ENCODE results near the gene AQP1. TPM values are rescaled to one million over a fixed set of nuclear protein-coding genes. Genes with fewer than 3 reads are reported as not detected.

AQP1 gene
- total RNA-seq, 1 donor from 2014 or later: 1.4 TPM

- H3K4me3 Mint-ChIP-seq: no peak overlapping the region
- no peak for DNase-seq (ENCODE audit: low read depth, low spot score)
- H3K36me3 Mint-ChIP-seq (ENCODE audit: low read depth): no peaks in the 10 kb centered on the region
Observed at GRCh38 chr7:30911133-30911532, 520 bp upstream of the AQP1 start.

GRCh38 chr7:30912021-30912730, 523 bp downstream of the AQP1 start:
- TF ChIP-seq, protein P1, sequence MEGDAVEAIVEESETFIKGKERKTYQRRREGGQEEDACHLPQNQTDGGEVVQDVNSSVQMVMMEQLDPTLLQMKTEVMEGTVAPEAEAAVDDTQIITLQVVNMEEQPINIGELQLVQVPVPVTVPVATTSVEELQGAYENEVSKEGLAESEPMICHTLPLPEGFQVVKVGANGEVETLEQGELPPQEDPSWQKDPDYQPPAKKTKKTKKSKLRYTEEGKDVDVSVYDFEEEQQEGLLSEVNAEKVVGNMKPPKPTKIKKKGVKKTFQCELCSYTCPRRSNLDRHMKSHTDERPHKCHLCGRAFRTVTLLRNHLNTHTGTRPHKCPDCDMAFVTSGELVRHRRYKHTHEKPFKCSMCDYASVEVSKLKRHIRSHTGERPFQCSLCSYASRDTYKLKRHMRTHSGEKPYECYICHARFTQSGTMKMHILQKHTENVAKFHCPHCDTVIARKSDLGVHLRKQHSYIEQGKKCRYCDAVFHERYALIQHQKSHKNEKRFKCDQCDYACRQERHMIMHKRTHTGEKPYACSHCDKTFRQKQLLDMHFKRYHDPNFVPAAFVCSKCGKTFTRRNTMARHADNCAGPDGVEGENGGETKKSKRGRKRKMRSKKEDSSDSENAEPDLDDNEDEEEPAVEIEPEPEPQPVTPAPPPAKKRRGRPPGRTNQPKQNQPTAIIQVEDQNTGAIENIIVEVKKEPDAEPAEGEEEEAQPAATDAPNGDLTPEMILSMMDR (conservative IDR thresholded peaks at IDR 0.05): no peak
- H3K36me3 Mint-ChIP-seq (ENCODE audit: low read depth): no peaks in the 10 kb centered on the region
- no peaks in the 10 kb centered on the region for H3K27me3 Mint-ChIP-seq (ENCODE audit: low read depth)
- no peak overlapping the region for H3K4me3 Mint-ChIP-seq
- peaks cover 13% of the 10 kb centered on the region for H3K4me1 Mint-ChIP-seq
- no peak overlapping the region for H3K27ac Mint-ChIP-seq (ENCODE audit: unreplicated experiment)
- no peaks in the 10 kb centered on the region for H3K9me3 Mint-ChIP-seq
- DNase-seq (ENCODE audit: low read depth, low spot score): no peak

More at GRCh38 chr7:30911133-30911532, 520 bp upstream of the AQP1 start:
- Mint-ChIP-seq H3K27me3 (ENCODE audit: low read depth) (no peaks in the 10 kb centered on the region), H3K27ac (ENCODE audit: unreplicated experiment) (no peak overlapping the region), H3K4me1 (peaks cover 5% of the 10 kb centered on the region), H3K9me3 (no peaks in the 10 kb centered on the region)
- TF ChIP-seq, protein P1 (conservative IDR thresholded peaks at IDR 0.05): no peak

DNA sequence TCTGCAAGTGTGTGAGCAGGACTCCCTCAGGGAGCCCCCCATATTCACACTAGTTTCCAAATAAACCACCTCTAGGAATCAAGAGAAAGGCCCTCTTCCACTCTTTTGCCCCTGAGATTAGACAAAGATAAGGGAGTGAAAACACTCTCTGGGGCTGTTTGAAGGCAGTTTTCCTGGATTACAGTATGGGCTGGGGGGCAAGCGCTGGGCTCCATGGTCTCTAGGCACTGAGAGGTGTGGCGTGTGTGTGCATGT, 1.0 kb downstream of the AQP1 start:
- no peak for DNase-seq (ENCODE audit: low read depth, low spot score)
- TF ChIP-seq, protein P1 (conservative IDR thresholded peaks at IDR 0.05): no peak
- Mint-ChIP-seq H3K4me3 (no peak overlapping the region), H3K9me3 (no peaks in the 10 kb centered on the region), H3K27me3 (ENCODE audit: low read depth) (no peaks in the 10 kb centered on the region), H3K4me1 (peaks cover 18% of the 10 kb centered on the region), H3K36me3 (ENCODE audit: low read depth) (no peaks in the 10 kb centered on the region), H3K27ac (ENCODE audit: unreplicated experiment) (no peak overlapping the region)

DNA sequence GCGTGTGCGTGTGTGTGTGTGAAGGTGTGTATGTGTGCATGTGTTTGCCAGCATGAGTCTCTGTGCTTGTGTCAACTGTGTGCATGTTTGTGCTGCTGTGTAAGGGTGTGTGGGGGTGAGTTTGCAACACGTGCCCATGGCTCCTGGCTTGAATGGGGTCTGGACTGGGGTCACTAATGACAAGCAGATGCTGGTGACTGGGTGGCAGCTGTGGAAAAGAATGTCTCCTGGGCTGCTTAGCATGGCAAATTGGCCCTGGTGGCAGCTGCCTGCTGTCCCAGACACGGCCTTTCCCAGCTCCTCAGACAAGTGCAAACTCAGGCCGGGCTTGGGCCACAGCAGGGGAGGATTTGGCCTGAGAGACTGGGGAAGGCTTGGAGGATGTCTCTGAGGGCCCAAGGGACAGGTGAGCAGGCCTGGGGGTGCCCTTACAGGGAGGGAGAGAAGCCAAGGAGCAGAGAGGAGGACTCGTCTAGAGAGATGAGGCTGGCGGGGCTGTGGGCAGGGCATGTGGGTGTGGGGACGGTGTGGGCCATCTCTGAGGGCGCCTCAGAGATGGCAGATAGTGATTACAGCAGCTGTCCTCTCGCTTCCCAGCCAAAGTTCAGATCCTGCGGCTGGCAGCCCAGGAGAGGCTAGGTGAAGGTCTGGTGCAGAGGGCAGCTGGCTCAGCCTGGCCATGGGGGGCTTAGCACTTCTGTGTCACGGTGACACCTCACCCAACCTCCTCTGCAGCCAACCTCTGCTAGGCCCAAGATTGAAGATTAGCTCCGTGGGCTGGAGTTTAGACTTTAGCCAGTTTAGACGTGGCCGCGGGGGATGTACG, 1.5 kb downstream of the AQP1 start:
- TF ChIP-seq, protein P1 (conservative IDR thresholded peaks at IDR 0.05): no peak
- Mint-ChIP-seq H3K4me3 (no peak overlapping the region), H3K36me3 (ENCODE audit: low read depth) (no peaks in the 10 kb centered on the region), H3K4me1 (peaks cover 18% of the 10 kb centered on the region), H3K27ac (ENCODE audit: unreplicated experiment) (no peak overlapping the region), H3K9me3 (no peaks in the 10 kb centered on the region), H3K27me3 (ENCODE audit: low read depth) (no peaks in the 10 kb centered on the region)
- no peak for DNase-seq (ENCODE audit: low read depth, low spot score)

- peaks cover 18% of the 10 kb centered on the region for H3K4me1 Mint-ChIP-seq
- no peak for DNase-seq (ENCODE audit: low read depth, low spot score)
- H3K27me3 Mint-ChIP-seq (ENCODE audit: low read depth): no peaks in the 10 kb centered on the region
- no peak overlapping the region for H3K27ac Mint-ChIP-seq (ENCODE audit: unreplicated experiment)
- no peak overlapping the region for H3K4me3 Mint-ChIP-seq
- TF ChIP-seq, protein P1 (conservative IDR thresholded peaks at IDR 0.05): no peak
- no peaks in the 10 kb centered on the region for H3K9me3 Mint-ChIP-seq
- no peaks in the 10 kb centered on the region for H3K36me3 Mint-ChIP-seq (ENCODE audit: low read depth)
Observed at GRCh38 chr7:30913821-30914515, 2.3 kb downstream of the AQP1 start.

All from neural crest cell (in vitro differentiated cells).